ENCODE data around the gene COQ4.

GRCh38 chr9:128324401-128324800 lies 1.8 kb downstream of the COQ4 start:
- TF ChIP-seq, protein P1, sequence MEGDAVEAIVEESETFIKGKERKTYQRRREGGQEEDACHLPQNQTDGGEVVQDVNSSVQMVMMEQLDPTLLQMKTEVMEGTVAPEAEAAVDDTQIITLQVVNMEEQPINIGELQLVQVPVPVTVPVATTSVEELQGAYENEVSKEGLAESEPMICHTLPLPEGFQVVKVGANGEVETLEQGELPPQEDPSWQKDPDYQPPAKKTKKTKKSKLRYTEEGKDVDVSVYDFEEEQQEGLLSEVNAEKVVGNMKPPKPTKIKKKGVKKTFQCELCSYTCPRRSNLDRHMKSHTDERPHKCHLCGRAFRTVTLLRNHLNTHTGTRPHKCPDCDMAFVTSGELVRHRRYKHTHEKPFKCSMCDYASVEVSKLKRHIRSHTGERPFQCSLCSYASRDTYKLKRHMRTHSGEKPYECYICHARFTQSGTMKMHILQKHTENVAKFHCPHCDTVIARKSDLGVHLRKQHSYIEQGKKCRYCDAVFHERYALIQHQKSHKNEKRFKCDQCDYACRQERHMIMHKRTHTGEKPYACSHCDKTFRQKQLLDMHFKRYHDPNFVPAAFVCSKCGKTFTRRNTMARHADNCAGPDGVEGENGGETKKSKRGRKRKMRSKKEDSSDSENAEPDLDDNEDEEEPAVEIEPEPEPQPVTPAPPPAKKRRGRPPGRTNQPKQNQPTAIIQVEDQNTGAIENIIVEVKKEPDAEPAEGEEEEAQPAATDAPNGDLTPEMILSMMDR (IDR thresholded peaks at IDR 0.05), result no peak
- no peak for TF ChIP-seq POLR2A (IDR thresholded peaks at IDR 0.05)
- no peak for TF ChIP-seq EP300 (IDR thresholded peaks at IDR 0.05)
- no peak for TF ChIP-seq POLR2AphosphoS5 (IDR thresholded peaks at IDR 0.05)
